H9 (cell line): ENCODE measurements around the gene BTN1A1. TPM values are rescaled to one million over a fixed set of nuclear protein-coding genes. Genes with fewer than 3 reads are reported as not detected.

Source experiments
- DNase-seq: peaks from one replicate; pipeline ENCODE4 v3.0.0-alpha.2; 2017
- H2AFZ ChIP-seq: one replicate; pipeline ENCODE4 v1.6.1; 2013; ENCODE audit warnings: mild to moderate bottlenecking, low read length, control low read depth, moderate library complexity
- H2AK5ac ChIP-seq: 2 replicates; pipeline ENCODE4 v1.6.1; 2013; ENCODE audit warnings: low read length, control low read depth, mixed read lengths; ENCODE audit not compliant: insufficient read length
- H2BK120ac ChIP-seq: one replicate; pipeline ENCODE4 v1.6.1; 2013; ENCODE audit warnings: low read depth, mild to moderate bottlenecking, low read length, control low read depth, inconsistent platforms; ENCODE audit not compliant: poor library complexity, severe bottlenecking
- H2BK12ac ChIP-seq: 2 replicates; pipeline ENCODE4 v1.6.1; 2013; ENCODE audit warnings: low read length, control low read depth, mixed read lengths, low read depth; ENCODE audit not compliant: insufficient read length
- H2BK15ac ChIP-seq: 2 replicates; pipeline ENCODE4 v1.6.1; 2013; ENCODE audit warnings: low read depth, low read length, control low read depth
- H2BK20ac ChIP-seq: one replicate; pipeline ENCODE4 v1.6.1; 2013; ENCODE audit warnings: low read depth, mild to moderate bottlenecking, low read length, control low read depth, inconsistent platforms; ENCODE audit not compliant: poor library complexity, severe bottlenecking
- H2BK5ac ChIP-seq: 2 replicates; pipeline ENCODE4 v1.6.1; 2013; ENCODE audit warnings: low read length, control low read depth, mixed read lengths; ENCODE audit not compliant: insufficient read length
- H3K14ac ChIP-seq: 2 replicates; pipeline ENCODE4 v1.6.1; 2013; ENCODE audit warnings: low read length, control low read depth; ENCODE audit not compliant: insufficient read depth
- H3K18ac ChIP-seq: 2 replicates; pipeline ENCODE4 v1.6.1; 2013; ENCODE audit warnings: low read depth, mild to moderate bottlenecking, mixed read lengths, low read length, control low read depth; ENCODE audit not compliant: insufficient read length
- H3K23ac ChIP-seq: 2 replicates; pipeline ENCODE4 v1.6.1; 2013; ENCODE audit warnings: low read length, control low read depth, mixed read lengths, low read depth; ENCODE audit not compliant: insufficient read length
- H3K23me2 ChIP-seq: 2 replicates; pipeline ENCODE4 v1.6.1; 2013; ENCODE audit warnings: low read depth, mild to moderate bottlenecking, mixed read lengths, low read length, control low read depth; ENCODE audit not compliant: insufficient read length, poor library complexity, severe bottlenecking
- H3K27ac ChIP-seq: 2 replicates; pipeline ENCODE4 v1.5.1; 2013; ENCODE audit warnings: low read length, control low read depth, mixed read lengths, low read depth; ENCODE audit not compliant: insufficient read length
- H3K27me3 ChIP-seq: 2 replicates; pipeline ENCODE4 v1.6.1; 2013; ENCODE audit warnings: low read length, control low read depth, inconsistent platforms; ENCODE audit not compliant: insufficient read depth
- H3K4ac ChIP-seq: 2 replicates; pipeline ENCODE4 v1.6.1; 2013; ENCODE audit warnings: low read depth, mild to moderate bottlenecking, control low read depth, inconsistent platforms, low read length, moderate library complexity
- H3K4me1 ChIP-seq: 2 replicates; pipeline ENCODE4 v1.6.1; 2013; ENCODE audit warnings: low read length, control low read depth, inconsistent platforms; ENCODE audit not compliant: insufficient read depth
- H3K4me2 ChIP-seq: 2 replicates; pipeline ENCODE4 v1.6.1; 2013; ENCODE audit warnings: low read length, control low read depth, mixed read lengths; ENCODE audit not compliant: insufficient read length, insufficient read depth
- H3K56ac ChIP-seq: 2 replicates; pipeline ENCODE4 v1.6.1; 2013; ENCODE audit warnings: low read depth, mild to moderate bottlenecking, mixed read lengths, low read length, control low read depth; ENCODE audit not compliant: insufficient read length
- H3K79me1 ChIP-seq: 2 replicates; pipeline ENCODE4 v1.6.1; 2013; ENCODE audit warnings: low read depth, mild to moderate bottlenecking, moderate library complexity, low read length, control low read depth, inconsistent platforms; ENCODE audit not compliant: insufficient read depth, poor library complexity, severe bottlenecking
- H3K79me2 ChIP-seq: 2 replicates; pipeline ENCODE4 v1.6.1; 2013; ENCODE audit warnings: low read length, control low read depth, inconsistent platforms; ENCODE audit not compliant: insufficient read depth
- H3K9ac ChIP-seq: 2 replicates; pipeline ENCODE4 v1.6.1; 2013; ENCODE audit warnings: low read length, control low read depth, mixed read lengths; ENCODE audit not compliant: insufficient read length; ENCODE audit errors: extremely low read depth
- H3K9me3 ChIP-seq: one replicate; pipeline ENCODE4 v1.6.1; 2013; ENCODE audit warnings: low read depth, low read length, inconsistent platforms; ENCODE audit not compliant: control insufficient read depth
- H3T11ph ChIP-seq: one replicate; pipeline ENCODE4 v1.6.1; 2013; ENCODE audit warnings: mild to moderate bottlenecking, low read length, control low read depth, inconsistent platforms
- H4K20me1 ChIP-seq: one replicate; pipeline ENCODE4 v1.6.1; 2013; ENCODE audit not compliant: control insufficient read depth, insufficient read length, insufficient read depth
- H4K5ac ChIP-seq: 2 replicates; pipeline ENCODE4 v1.6.1; 2013; ENCODE audit warnings: low read depth, mild to moderate bottlenecking, mixed read lengths, low read length, control low read depth; ENCODE audit not compliant: insufficient read length
- H4K8ac ChIP-seq: replicated peaks from 2 replicates; pipeline ENCODE4 v1.6.1; 2013; ENCODE audit warnings: low read length, control low read depth, mixed read lengths, low read depth; ENCODE audit not compliant: insufficient read length
- H4K91ac ChIP-seq: 2 replicates; pipeline ENCODE4 v1.6.1; 2013; ENCODE audit warnings: low read depth, mild to moderate bottlenecking, moderate library complexity, mixed read lengths, low read length, control low read depth; ENCODE audit not compliant: insufficient read length
- H3K27ac Mint-ChIP-seq, 3 experiments: 2 replicates in 2 of 3; 3 replicates in 1 of 3; pipeline ENCODE4 v1.8.0; 2020 to 2021; ENCODE audit warnings: mixed read lengths in 3 of 3, mild to moderate bottlenecking in 1 of 3, moderate library complexity in 1 of 3
- H3K27me3 Mint-ChIP-seq: 2 replicates; pipeline ENCODE4 v1.8.0; 2021; ENCODE audit warnings: low read depth, mild to moderate bottlenecking, moderate library complexity, mixed read lengths
- H3K36me3 Mint-ChIP-seq, 3 experiments: 2 replicates in 2 of 3; 3 replicates in 1 of 3; pipeline ENCODE4 v1.8.0; 2020 to 2021; ENCODE audit warnings: low read depth in 3 of 3, mixed read lengths in 3 of 3; ENCODE audit not compliant: insufficient read depth in 1 of 3
- H3K4me1 Mint-ChIP-seq, 2 experiments: 2 replicates each; pipeline ENCODE4 v1.8.0; 2020; ENCODE audit warnings: mixed read lengths in 2 of 2
- H3K4me3 Mint-ChIP-seq, 2 experiments: 2 replicates in 1 of 2; 3 replicates in 1 of 2; pipeline ENCODE4 v1.8.0; 2020 to 2021; ENCODE audit warnings: mild to moderate bottlenecking in 2 of 2, mixed read lengths in 2 of 2, moderate library complexity in 1 of 2
- H3K9me3 Mint-ChIP-seq, 2 experiments: 2 replicates in 1 of 2; 3 replicates in 1 of 2; pipeline ENCODE4 v1.8.0; 2020; ENCODE audit warnings: mild to moderate bottlenecking in 2 of 2, mixed read lengths in 2 of 2, moderate library complexity in 1 of 2
- CTCF ChIP-seq: fragments of 200-600 bp; sonication (generic); conservative IDR thresholded peaks from 3 replicates; pipeline ENCODE4 v1.8.0; 2021; ENCODE audit warnings: antibody characterized with exemption, mild to moderate bottlenecking
- WGBS: extraction: QIAGEN DNeasy Blood & Tissue Kit; methylation state at CpG from one replicate; pipeline ENCODE4 v1.1.7; 2013; ENCODE audit warnings: missing lambda C conversion rate, low lambda C conversion rate, mixed read lengths; ENCODE audit not compliant: insufficient read length; ENCODE audit errors: extremely low coverage; 5-methylcytosine and 5-hydroxymethylcytosine counted together
- total RNA-seq: library from RNA; stranded (reverse); gene quantifications from 2 replicates; pipeline ENCODE4 v1.2.1, GENCODE V29; 2021

BTN1A1 gene
- total RNA-seq, 1 experiment from 2014 or later, result 0.15 TPM

GRCh38 chr6:26482338-26482737, 17.8 kb upstream of the BTN1A1 start:
- no CpG with 5 or more reads among the region's 4 CpGs for WGBS

More at GRCh38 chr6:26482338-26482737, 17.8 kb upstream of the BTN1A1 start:
- H2AK5ac ChIP-seq, result no peak overlapping the region
- H3K79me1 ChIP-seq, result no peaks in the 10 kb centered on the region
- TF ChIP-seq CTCF, result no peak
- H3K79me2 ChIP-seq, result no peaks in the 10 kb centered on the region
- H3K56ac ChIP-seq, result no peak overlapping the region
- Mint-ChIP-seq H3K36me3 (no peaks in the 10 kb centered on the region; a peak in 1 of 7 replicates), H3K27ac (no peak overlapping the region), H3K4me1 (no peaks in the 10 kb centered on the region), H3K9me3 (peaks cover 5 to 17% of the 10 kb centered on the region in 2 experiments; a peak in 4 of 5 replicates), H3K4me3 (no peak overlapping the region), H3K27me3 (no peaks in the 10 kb centered on the region; the same call in 1 of the 2 replicates)
- H4K91ac ChIP-seq, result no peak overlapping the region
- H3K18ac ChIP-seq, result no peak overlapping the region
- H3T11ph ChIP-seq, result no peak overlapping the region
- H4K20me1 ChIP-seq, result no peaks in the 10 kb centered on the region
- no peaks in the 10 kb centered on the region for H3K9me3 ChIP-seq
- no peak overlapping the region for H4K5ac ChIP-seq
- no peak for DNase-seq
- H3K4me2 ChIP-seq, result no peak overlapping the region
- H2BK120ac ChIP-seq, result no peak overlapping the region
- H2AFZ ChIP-seq, result no peak overlapping the region
- H3K23ac ChIP-seq, result no peak overlapping the region
- no peak overlapping the region for H3K27ac ChIP-seq
- no peaks in the 10 kb centered on the region for H3K23me2 ChIP-seq
- H2BK12ac ChIP-seq, result no peak overlapping the region
- no peaks in the 10 kb centered on the region for H3K27me3 ChIP-seq
- no peak overlapping the region for H2BK5ac ChIP-seq
- no peak overlapping the region for H3K9ac ChIP-seq
- no peak overlapping the region for H2BK15ac ChIP-seq
- no peak overlapping the region for H4K8ac ChIP-seq
- no peaks in the 10 kb centered on the region for H3K4me1 ChIP-seq
- H3K14ac ChIP-seq, result no peak overlapping the region
- no peak overlapping the region for H3K4ac ChIP-seq
- H2BK20ac ChIP-seq, result no peak overlapping the region
